ENCODE measurements around the gene BTBD9.

DNA sequence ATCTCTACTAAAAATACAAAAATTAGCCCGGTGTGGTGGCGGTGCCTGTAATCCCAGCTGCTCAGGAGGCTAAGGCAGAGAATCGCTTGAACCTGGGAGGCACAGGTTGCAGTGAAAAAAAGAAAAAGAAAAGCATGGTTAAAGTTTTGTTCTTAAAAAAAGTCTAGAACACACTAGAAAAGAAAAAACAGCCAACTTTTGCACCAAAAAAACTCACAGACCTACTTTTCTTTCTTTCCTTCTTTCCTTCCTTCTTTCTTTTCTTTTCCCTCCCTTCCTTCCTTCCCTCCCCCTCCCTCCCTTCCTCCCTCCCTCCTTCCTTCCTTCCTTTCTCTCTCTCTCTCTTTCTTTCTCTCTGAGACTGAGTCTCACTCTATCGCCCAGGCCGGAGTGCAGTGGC, 204.4 kb downstream of the BTBD9 start:
- TF ChIP-seq, protein P1, sequence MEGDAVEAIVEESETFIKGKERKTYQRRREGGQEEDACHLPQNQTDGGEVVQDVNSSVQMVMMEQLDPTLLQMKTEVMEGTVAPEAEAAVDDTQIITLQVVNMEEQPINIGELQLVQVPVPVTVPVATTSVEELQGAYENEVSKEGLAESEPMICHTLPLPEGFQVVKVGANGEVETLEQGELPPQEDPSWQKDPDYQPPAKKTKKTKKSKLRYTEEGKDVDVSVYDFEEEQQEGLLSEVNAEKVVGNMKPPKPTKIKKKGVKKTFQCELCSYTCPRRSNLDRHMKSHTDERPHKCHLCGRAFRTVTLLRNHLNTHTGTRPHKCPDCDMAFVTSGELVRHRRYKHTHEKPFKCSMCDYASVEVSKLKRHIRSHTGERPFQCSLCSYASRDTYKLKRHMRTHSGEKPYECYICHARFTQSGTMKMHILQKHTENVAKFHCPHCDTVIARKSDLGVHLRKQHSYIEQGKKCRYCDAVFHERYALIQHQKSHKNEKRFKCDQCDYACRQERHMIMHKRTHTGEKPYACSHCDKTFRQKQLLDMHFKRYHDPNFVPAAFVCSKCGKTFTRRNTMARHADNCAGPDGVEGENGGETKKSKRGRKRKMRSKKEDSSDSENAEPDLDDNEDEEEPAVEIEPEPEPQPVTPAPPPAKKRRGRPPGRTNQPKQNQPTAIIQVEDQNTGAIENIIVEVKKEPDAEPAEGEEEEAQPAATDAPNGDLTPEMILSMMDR (IDR thresholded peaks at IDR 0.05): no peak
- no peak for TF ChIP-seq POLR2A (IDR thresholded peaks at IDR 0.05)
